Midbrain (tissue), 1 donor: ENCODE results near the gene MTCL1.

Source experiments
- DNase-seq: peaks from one replicate; lab custom pipeline; 2025; lab: John Stamatoyannopoulos, UW

The MTCL1 gene

DNA sequence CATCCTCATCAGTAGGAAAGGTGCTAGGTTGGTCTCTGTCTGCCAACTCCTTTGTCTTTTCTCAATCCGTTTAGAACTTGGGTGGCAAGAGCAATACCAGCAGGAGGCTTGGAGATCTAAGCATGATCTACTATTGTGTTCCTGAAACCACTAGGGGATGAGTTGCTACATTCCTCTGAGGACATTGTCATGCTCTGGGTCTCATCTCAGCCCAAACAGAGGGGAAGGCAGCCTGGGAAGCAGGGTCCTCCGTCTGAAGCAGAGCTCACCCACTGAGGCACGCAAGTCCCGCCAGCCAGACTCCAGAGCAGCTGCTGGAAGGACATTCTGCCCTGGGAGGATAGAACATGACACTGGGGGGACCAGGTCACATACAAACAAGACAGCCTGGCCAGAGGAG lies 162.9 kb downstream of the MTCL1 start:
- DNase-seq, result no peak

DNA sequence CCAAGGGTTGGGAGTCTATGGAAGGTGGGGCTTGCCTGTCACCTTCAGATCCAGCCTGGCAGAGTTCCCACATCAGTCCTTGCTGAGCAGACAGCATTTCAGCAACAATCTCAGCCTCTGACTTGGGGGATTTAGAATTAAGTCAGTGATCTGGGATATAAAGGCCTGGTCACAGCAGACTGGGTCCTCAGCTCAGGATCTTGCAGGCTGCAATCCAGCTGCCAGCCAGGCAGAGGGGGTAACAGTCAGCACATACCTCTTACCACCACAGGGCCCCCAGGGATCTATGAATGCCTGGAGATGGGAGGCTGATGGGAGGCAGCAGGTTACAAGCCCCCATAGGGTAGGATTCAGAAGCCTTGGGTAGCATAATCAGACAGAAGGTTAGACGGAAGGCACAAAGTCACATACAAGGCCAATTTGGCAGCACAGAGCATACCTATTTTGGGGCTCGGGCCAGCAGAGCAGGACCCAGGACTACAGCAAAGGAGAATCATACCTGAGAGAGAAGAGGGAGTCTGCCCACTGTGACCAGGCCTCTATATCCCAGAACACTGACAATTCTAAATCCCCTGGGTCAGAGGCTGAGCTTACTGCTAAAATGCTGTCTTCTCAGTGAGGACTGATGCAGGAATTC lies 163.5 kb downstream of the MTCL1 start:
- no peak for DNase-seq

GRCh38 chr18:8869696-8870095 lies 164.3 kb downstream of the MTCL1 start:
- no peak for DNase-seq

DNA sequence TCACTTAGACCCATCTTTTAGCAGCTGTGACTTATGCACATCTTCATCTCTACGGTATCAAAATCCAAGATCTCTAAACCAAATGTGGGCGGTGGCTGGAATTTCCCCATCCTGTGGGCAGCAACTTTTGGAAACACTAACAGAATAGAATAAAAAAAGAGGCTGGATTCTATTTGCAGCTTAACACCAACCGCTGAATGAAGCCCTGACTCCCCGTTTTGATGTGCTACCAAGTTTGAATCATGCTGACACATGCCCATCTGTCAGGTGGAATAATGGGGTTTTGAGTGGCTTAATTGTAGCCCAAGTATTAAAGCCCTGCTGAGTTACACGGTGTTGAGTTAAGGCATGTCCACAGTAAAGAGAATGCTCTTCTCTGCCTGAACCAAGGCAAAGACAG lies 165.2 kb downstream of the MTCL1 start:
- no peak for DNase-seq

DNA sequence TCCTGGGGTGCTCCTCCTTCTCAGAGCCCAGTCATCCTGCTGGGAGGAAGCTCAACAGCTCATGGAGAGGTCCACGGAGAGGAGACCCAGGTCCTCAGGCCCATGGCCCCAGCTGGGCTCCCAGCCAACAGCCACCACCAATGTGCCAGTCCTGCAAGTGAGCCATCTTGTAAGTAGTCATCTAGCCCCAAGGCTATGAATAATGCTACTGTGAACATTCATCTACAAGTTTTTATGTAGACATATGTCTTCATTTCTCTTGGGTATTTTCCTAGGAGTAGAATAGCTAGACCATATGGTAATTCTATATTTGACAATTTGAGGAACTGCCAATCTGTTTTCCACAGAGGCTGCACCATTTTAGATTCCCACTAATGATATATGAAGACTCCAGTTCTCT lies 166.1 kb downstream of the MTCL1 start:
- DNase-seq, result no peak

GRCh38 chr18:8874872-8875271 lies 169.5 kb downstream of the MTCL1 start:
- DNase-seq, result no peak

DNA sequence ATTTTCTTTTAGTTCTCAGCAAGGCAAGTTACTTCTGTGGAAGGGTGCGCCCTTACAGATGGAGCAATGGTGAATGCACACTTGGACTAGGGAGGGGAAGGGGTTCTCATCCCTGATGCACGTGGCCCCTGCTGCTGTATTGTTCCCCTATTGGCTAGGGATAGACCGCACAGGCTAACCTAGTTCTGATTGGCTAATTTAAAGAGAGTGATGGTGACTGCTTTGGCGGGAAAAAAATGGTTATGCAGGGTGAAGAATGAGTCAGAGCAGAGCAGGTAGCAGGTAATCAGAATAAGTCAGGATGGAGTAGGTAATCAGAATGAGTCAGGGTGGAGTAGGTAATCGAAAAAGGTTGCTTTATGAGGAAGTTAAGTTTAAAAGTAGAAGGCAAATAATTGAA lies 171.5 kb downstream of the MTCL1 start:
- no peak for DNase-seq

DNA sequence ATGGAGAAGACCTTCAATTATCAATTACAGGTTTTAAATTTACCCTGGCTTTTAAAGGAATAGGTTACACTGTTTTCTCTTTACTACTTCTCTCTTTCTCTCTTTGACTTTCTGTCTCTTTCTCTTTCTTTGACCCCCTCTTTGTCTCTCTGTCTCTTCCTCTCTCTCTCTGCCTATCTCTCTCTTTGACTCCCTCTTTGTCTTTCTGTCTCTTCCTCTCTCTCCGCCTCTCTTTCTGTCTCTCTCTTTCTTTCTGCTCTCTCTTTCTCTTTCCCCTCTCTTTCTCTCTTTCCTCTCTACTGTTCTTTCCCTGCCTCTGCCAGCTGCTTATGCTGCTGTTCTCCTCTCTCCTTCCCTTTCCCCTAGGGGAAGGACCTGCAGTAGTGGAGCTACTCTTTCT lies 175.7 kb downstream of the MTCL1 start:
- DNase-seq, result no peak
